GM18508 (cell line): ENCODE measurements around the gene CTNND2.
"Not testable (repeated sequence)": the region's sequence is repeated elsewhere in the genome, so short reads cannot be mapped to it uniquely, and the experiment has no call there.

Experiments used
- ATAC-seq: cut with Tn5 transposase; IDR thresholded peaks from one replicate; pipeline ENCODE4 v1.9.1; 2021; ENCODE audit warnings: moderate number of reproducible peaks; ENCODE audit not compliant: insufficient read depth, unreplicated experiment

Gene CTNND2

DNA sequence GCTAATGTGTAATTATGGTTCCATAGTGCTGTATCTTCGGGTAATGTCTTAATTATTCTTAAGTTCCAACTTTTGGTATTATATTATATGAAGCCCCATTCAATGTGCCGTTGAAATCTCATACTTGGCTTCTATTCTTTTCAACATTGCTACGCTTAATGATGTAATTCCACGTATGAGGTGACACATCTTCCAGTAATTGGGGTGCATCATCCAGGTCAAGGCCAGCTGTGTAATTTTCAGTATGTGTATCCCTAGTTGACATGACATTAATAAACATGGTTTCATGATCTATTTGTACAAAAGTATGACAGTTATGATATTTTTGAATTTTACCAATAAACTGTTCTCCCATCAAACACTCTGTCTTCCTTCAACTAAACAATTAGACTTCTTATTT is 546.3 kb downstream of the CTNND2 start:
- ATAC-seq = no peak

DNA sequence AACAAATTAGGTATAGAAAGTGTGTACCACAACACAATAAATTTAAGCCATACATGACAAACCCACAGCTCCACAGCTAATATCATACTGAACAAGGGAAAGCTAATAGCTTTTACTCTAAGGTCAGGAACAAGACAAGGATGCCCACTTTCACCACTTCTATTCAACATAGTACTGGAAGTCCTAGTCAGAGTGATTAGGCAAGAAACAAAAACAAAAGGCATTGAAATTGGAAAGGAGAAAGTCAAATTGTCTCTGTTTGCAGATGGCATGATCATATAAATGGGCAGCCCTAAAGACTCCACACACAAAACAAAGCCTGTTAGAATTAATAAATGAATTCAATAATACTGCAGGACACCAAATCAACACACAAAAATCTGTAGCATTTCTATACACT is 548.8 kb downstream of the CTNND2 start:
- no peak for ATAC-seq

DNA sequence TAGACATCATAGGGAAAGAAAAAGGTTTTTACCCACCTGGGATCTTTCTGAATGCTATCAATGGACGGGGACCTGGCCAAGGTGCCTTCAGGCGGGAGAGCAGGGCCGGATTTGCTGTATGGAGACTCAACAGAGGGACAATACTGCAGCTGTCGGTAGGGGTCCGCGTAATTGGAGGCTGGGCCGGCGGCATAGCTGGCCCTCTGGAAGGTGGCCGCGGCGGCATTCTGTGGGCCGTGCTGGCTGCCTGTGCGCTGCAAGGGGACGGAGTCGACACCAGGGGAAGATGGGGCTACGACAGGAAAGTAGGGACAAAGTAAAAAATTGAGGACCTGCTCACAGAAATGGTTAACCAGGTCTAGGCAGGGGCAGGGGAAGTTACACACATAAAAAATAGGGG is 557.9 kb downstream of the CTNND2 start:
- ATAC-seq = no peak

DNA sequence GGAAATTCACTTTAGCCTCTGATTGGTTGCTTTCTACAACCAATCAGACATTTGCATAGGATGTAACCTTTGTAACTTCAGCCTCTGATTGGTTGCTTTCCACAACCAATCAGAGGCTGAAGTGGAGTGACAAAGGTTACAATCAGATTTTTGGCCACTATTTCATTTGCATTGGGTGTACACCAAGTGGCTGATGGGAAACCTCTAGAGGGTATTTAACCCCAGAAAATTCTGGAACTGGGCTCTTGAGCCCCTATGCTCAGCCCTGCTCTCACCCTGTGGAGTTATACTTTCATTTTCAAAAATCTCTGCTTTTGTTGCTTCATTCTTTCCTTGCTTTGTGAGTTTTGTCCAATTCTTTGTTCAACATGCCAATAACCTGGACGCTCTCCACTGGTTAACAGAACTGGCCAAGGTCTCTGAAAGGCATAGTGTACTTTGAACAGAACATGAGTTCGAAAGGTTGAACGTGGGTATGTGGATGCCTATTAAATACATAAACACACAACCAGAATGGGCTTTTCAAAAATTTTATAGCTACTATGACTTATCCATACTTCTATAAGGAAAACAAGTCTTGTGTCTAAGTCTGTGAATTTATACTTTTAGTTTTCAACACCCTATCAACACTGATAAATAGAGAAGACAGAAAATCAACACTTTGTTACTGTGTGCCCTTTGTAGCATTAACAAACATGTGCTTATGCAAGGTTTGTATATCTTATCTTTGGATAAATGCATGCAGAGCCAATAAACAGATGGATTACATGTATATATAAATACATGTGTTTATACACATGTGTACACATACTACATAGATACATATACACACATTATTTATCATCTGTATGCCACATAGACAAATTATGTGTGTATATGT is 568.1 kb downstream of the CTNND2 start:
- ATAC-seq = no peak

DNA sequence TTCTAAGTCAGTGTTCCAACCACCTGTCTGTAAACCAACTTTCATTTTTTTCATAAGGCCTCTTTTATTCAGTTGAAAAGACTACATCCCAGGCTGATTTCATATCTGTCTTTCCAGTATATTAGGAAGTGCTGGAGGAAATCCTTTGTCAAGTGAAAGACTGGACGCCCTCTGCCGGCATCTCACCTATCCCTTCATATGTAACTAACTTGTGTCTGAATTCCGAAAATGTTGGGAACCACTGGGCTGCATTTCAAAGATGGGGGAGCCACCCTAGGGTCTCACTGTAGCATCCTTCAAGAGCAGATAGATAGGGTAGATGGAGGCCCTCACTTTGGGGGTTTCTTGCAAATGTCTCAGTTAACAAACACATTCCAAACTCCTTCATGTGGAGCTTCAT is 569.8 kb downstream of the CTNND2 start:
- ATAC-seq = no peak

DNA sequence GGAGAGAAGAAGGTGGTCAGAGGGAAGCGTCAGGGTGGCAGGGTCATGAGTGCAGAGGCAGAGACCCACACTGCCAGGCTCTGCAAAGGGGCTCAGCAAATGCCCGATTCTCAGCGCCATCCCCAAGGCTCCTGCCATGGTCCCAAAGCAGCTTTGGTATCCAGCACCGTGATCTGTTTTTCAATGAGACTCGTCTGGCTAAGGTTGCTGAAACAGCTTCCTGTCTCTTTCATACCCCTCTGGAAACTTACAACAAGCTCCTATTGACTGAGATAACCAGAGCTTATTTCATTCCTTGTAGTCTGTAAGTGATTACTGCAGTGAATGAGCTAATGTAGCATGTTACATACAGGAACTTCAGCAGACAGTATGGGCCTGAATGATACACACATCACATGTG is 574.6 kb downstream of the CTNND2 start:
- no peak for ATAC-seq

DNA sequence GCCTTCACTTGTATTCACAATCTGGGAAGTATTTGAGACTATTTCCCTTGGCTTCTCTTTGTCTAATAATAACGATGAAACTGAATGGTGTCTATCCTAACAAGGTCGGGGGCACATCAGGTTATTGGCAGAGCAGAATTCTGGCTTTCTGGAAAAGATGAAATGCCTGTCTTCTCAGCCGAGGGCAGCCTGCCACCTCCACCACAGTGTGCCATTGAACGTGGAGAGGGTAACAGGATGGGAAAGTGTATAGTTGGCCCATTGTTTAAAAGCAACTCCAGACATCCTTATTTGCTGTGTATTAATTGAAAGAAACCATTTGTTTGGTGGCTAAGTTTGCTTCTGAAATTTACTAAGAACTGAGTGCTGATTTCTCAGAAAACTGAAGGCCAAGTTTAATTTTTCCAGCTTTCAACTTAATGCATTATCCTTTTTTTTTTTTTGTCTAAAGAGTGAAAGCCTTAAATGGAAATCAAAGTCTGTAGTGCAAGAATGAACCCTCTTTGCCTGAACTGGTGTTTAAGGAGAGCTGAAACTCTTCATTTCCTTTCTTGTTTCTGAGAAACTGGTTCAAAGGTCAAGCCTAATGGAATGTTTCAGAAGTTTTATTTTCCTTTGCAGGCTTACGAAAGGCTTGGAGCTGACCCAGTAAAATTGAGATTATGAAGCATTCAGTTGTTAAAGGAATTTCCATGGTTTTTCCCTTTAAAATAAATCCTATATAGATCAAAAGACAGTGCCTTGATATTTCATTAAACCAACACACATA is 579.5 kb downstream of the CTNND2 start:
- ATAC-seq = no peak

DNA sequence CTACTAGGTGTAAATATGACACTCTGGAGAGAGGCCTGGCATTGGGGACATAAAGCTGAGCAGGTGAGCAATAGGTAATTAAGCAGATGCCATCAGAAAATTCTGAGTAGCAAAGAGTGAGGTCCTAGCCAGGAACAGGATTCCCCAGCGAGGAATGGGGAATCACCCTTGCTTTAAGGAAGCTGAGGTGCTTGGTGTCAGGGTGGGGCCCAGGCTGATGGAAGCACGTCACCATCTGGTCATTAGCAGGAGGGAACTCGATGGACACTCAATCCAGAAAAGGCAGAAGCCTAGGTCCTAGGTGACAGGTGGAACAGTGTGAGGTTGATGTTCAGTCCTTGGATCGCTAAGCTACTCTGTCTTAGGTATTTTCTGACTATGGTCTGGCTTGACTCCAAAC is 580.5 kb downstream of the CTNND2 start:
- ATAC-seq = no peak

DNA sequence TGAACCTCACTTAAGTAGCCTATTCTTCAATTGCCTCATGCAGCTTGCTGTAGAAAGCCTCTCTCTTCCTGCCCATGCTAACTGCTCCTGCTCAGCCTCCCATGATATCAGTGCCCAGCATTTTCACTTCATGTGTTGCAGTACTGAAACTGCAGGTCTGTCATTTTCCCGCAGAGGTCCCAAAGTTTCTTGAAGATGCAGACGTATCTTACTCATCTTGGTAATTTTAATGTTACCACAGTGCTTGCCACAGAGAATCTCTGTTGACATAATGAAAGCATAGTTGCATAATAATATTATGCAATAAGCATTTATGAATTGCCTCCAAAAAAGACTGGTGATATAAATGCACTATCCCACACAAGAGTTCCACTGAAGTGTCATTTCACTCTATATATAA is 582.1 kb downstream of the CTNND2 start:
- ATAC-seq = no peak

DNA sequence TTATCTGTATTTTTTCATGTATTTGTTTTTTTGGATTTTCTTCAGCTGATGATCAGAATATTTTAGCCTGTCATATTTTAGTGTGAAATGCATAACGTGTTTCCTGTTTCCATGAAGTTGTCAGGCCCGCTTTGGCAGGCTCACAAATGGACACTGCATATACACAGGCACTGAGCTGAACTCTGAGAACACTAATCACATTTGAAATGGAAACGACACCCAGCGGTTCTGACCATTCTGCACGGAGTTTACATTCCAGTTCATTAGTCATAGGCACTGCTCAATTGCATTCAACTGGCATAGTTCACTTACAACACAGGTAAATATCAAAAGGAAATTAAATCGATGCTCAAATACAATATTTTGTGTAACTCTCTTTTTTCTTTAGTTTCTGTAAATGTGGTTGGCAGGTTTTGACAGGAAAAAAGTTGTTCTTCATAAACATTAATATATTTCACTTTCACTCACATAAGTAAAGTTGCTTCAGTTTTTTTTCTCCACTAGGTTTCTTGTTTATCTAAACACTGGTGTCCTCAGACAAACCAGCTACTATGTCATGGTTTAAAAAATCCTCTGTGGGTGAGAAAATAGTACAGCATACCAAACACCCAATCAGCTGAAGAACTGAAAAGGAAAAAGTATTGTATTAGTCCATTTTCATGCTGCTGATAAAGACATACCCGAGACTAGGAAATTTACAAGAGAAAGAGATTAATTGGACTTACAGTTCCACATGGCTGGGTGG is 584.2 kb downstream of the CTNND2 start:
- ATAC-seq = no peak

DNA sequence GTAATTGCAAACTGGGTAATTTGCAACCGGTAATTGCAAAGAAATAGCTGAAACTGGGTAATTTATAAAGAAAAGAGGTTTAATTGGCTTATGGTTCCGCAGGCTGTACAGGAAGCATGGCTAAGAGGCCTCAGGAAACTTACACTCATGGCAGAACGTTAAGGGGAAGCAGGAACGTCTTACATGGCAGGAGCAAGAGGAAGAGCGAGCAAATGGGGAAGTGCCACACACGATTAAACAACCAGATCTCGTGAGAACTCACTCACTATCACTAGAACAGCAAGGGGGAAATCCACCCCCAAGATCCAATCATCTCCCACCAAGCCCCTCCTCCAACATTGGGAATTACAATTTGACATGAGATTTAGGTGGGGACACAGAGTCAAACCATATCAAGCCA is 590.6 kb downstream of the CTNND2 start:
- ATAC-seq = not testable (repeated sequence)

DNA sequence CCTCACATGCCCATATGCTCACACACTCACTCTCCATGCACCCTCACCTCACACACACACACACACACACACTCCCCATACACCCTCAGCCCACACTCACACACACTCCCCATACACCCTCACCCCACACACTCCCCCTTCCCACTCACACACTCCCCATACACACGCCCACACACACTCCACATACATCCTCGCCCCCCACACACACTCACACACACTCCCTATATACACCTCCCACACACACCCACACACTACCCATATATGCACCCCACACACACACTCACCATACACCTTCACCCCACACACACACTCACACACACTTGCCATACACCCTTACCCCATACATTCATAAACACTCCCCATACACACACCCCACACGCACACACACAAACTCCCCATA is 592.5 kb downstream of the CTNND2 start:
- no peak for ATAC-seq

DNA sequence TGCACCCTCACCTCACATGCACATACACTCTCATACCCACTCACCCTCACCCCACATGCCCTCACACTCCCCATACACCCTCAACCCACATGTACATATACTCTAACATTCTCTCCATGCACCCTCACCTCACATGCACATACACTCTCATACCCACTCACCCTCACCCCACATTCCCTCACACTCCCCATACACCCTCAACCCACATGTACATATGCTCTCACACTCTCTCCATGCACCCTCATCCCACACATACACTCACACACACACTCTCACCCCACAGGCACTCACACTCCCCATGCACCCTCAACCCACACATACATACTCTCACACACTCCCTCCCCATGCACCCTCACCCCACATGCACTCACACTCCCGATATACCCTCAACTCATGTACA is 593.0 kb downstream of the CTNND2 start:
- no peak for ATAC-seq

DNA sequence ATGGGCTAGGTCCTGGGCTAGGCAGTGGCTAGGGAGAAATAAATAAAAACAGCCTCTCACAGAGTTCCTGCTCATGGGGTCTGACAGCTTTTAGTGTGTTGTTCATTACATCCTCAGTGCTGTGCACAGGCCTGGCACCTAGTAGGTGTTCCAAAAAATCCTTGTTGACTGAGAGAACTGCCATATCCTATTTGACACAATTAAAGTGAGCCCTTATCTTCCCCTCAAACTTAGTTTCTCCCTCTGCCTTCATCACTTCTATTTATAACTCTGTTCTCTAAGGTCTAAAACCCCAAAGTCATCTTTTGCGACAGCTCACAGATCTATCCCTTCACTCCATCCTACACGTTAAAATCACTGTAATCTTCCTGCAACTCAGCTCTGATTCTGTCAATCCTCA is 594.1 kb downstream of the CTNND2 start:
- no peak for ATAC-seq

DNA sequence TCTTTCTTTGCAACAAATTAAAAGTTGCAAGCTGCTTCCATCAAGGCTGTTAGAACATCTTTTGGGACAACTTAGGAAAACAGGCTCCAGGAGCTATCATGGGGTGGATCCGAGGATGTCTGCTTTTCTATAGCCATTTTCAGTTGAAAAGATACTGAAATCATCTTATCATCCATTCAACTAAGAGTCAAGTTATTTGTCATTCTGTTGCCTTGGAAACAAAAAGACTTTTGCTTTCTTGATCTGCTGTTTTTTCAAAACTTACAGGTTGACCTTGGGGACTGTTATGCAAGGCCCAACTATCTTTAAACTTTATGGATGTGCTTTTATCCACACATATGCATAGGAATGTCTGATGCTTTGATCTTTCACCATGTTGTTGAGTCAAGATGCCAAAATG is 597.9 kb downstream of the CTNND2 start:
- ATAC-seq = no peak

DNA sequence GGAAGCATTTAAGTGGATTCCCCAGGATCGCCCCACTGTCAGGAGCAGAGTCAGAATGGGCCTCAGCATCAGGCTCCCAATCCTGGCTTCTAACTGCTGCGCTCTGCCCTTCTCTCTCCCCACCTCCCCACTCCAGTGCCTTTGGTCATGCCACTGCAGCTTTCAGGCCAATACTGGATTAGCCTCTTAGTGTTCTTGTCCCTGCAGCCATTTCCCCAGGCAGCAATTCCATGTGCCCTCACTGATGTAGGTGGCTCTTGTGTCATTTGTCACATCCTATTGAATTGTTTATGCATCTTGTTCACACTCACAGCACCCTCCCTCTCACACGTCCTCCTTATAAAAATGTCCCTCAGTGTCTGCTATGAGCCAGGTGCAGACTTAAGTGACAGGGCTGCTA is 599.0 kb downstream of the CTNND2 start:
- ATAC-seq = no peak

DNA sequence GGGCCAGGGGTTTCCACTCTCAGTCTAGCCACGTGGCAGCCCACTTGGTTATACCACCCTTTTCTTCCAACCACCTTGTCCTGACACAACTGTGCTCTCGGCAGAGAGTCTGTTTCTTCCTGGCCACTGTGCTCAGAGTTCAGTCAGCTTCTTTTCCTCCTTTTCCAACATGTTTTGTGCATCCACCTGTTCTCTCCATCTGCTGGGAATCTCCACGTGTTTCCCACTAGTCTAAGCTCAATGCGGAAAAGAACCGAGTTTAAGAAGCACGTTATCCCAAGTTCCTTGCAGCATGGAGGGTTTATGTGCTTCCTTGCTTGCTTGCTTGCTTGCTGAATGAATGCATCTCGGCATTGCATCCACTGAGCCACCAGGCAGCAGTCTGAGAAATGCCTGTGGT is 599.6 kb downstream of the CTNND2 start:
- ATAC-seq = no peak

DNA sequence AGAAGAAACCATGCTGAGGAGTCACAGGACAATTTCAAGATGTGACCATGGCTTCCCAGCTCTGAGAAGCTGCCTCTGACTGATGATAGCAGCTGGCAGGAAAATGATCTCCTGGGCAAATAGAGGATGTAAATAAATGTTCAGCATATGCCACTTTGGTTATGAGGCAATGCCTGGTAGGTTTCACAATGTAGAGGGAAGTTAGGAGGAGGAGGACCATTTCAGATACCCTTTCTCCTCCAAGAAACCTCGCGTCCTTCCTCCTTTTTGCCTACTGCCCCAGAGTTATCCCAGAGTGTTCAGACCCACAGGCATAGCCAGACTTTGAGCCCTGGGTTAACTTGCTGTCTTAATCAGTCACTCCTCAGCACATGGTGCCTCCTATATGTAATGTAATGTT is 601.6 kb downstream of the CTNND2 start:
- ATAC-seq = no peak

DNA sequence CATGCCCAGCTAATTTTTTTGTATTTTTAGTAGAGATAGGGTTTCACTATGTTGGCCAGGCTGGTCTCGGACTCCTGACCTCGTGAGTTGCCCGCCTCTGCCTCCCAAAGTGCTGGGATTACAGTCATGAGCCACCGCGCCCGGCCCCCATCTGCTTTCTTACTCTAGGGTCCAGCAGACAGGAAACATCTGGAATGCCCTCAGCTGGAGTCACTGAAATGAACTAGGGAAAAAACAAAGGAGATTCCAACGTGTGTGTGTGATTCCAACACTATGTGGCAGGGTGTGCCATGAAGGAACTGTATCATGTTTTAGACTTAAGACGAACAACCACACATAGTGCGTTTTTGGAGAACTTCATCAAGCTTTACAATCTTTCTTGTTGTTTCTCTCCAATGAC is 603.1 kb downstream of the CTNND2 start:
- ATAC-seq = no peak

DNA sequence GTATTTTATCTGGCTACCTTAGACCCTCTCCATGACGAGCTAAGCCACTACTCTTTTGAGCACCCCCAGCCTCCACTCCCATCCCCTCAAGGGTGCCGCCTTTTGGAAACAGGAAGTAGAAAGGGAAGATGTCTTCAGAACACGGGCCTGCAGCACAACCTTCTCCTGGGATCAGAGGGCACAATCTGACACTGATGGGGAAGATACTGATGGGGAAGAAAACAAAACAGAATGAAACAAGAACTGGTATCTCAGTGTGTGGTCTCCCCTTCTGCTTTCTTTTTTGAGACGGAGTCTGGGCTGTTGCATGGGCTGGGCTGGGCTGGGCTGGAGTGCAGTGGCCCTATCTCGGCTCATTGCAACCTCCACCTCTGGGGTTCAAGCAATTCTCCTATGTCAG is 603.5 kb downstream of the CTNND2 start:
- ATAC-seq = no peak

DNA sequence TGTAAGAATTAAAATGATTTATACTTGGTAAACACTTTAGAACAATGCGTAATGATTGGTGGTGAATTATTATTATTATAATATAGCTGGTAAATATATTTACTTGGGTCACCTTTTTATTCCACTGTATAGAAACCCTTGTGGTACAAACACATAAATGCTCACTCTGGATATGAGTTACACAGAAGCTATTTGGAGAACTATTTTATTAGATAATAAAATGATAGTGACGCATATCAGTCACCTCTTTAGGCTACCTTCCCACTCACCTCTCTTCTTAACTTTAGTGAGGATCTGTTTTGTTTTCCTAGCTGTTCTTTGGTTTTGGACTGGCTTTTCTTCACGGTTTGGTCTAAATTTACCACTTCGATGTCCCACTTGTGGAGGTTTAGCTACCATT is 605.4 kb downstream of the CTNND2 start:
- no peak for ATAC-seq
